WI38 (cell line): Measurements from ENCODE around the gene MYO9B.

ENCODE experiments used
- H3K4me3 ChIP-seq: 2 replicates; pipeline ENCODE4 v1.5.1; 2011; ENCODE audit warnings: low read depth, mild to moderate bottlenecking, control low read depth, low read length
- CTCF ChIP-seq: IDR thresholded peaks from 2 replicates; pipeline ENCODE4 v1.5.1; 2012; ENCODE audit warnings: low read depth, mild to moderate bottlenecking, control low read depth, low read length

Gene MYO9B

GRCh38 chr19:17162580-17162979, 87.0 kb downstream of the MYO9B start:
- TF ChIP-seq CTCF = no peak
- H3K4me3 ChIP-seq = no peak overlapping the region

GRCh38 chr19:17163652-17164051, 88.1 kb downstream of the MYO9B start:
- H3K4me3 ChIP-seq = no peak overlapping the region
- no peak for TF ChIP-seq CTCF

GRCh38 chr19:17164639-17165038, 89.1 kb downstream of the MYO9B start:
- H3K4me3 ChIP-seq = no peak overlapping the region
- no peak for TF ChIP-seq CTCF

GRCh38 chr19:17165715-17166114, 90.1 kb downstream of the MYO9B start:
- TF ChIP-seq CTCF = no peak
- H3K4me3 ChIP-seq = no peak overlapping the region

- H3K4me3 ChIP-seq = no peak overlapping the region
- TF ChIP-seq CTCF = no peak
Observed at GRCh38 chr19:17170538-17171297, 95.1 kb downstream of the MYO9B start.

GRCh38 chr19:17171874-17172273, 96.3 kb downstream of the MYO9B start:
- no peak overlapping the region for H3K4me3 ChIP-seq
- no peak for TF ChIP-seq CTCF

- no peak for TF ChIP-seq CTCF
- H3K4me3 ChIP-seq = no peak overlapping the region
Observed at GRCh38 chr19:17172624-17173345, 97.2 kb downstream of the MYO9B start.
